OCI-LY1 (cell line): ENCODE measurements around the gene TIE1.
A peak's percentile ranks its signal among the peaks of the same experiment; 100 is the strongest.

Experiments
- H2AFZ ChIP-seq: fragments of 200-600 bp; sonication (generic), shearing (Covaris generic); 2 replicates; pipeline ENCODE4 v1.6.0; 2014; ENCODE audit warnings: antibody characterized with exemption, mild to moderate bottlenecking, low read length
- H3F3A ChIP-seq: fragments of 200-600 bp; sonication (generic), shearing (Covaris generic); 2 replicates; pipeline ENCODE4 v1.6.0; 2014; ENCODE audit warnings: mild to moderate bottlenecking, antibody characterized with exemption, low read length, moderate library complexity; ENCODE audit not compliant: insufficient read depth
- H3K27ac ChIP-seq: fragments of 200-600 bp; sonication (generic); 2 replicates; pipeline ENCODE4 v1.5.1; 2014; ENCODE audit warnings: low read length, mixed run types, mild to moderate bottlenecking, low read depth; ENCODE audit not compliant: poor library complexity, severe bottlenecking
- H3K27me3 ChIP-seq: fragments of 200-600 bp; sonication (generic); 2 replicates; pipeline ENCODE4 v1.6.0; 2014; ENCODE audit warnings: antibody characterized with exemption, mild to moderate bottlenecking, low read length, moderate library complexity; ENCODE audit not compliant: insufficient read depth
- H3K36me3 ChIP-seq: fragments of 200-600 bp; sonication (generic); 2 replicates; pipeline ENCODE4 v1.6.1; 2014; ENCODE audit warnings: mild to moderate bottlenecking, antibody characterized with exemption, low read length, moderate library complexity, mixed read lengths; ENCODE audit not compliant: insufficient read depth
- H3K4me1 ChIP-seq: fragments of 200-600 bp; sonication (generic); 2 replicates; pipeline ENCODE4 v1.5.1; 2014; ENCODE audit warnings: mild to moderate bottlenecking, low read length, moderate library complexity; ENCODE audit not compliant: insufficient read depth, severe bottlenecking
- H3K4me2 ChIP-seq: fragments of 200-600 bp; sonication (generic), shearing (Covaris generic); 2 replicates; pipeline ENCODE4 v1.6.1; 2014; ENCODE audit warnings: low read length
- H3K4me3 ChIP-seq: fragments of 200-600 bp; sonication (generic); 2 replicates; pipeline ENCODE4 v1.5.1; 2014; ENCODE audit warnings: low read length, low read depth, mild to moderate bottlenecking, mixed read lengths; ENCODE audit not compliant: poor library complexity, severe bottlenecking
- H3K79me2 ChIP-seq: fragments of 200-600 bp; shearing (Covaris generic); 2 replicates; pipeline ENCODE4 v1.6.1; 2016; ENCODE audit warnings: mixed run types, low read length, mixed read lengths; ENCODE audit not compliant: insufficient read depth
- H3K9ac ChIP-seq: fragments of 200-600 bp; sonication (generic), shearing (Covaris generic); 2 replicates; pipeline ENCODE4 v1.6.1; 2014; ENCODE audit warnings: mild to moderate bottlenecking, low read length, mixed read lengths
- H3K9me2 ChIP-seq: fragments of 200-600 bp; sonication (generic), shearing (Covaris generic); 2 replicates; pipeline ENCODE4 v1.6.1; 2014; ENCODE audit warnings: low read depth, mild to moderate bottlenecking, low read length, mixed read lengths
- H3K9me3 ChIP-seq: fragments of 200-600 bp; shearing (Covaris generic); 2 replicates; pipeline ENCODE4 v1.6.1; 2014; ENCODE audit warnings: low read length, mixed read lengths
- H4K20me1 ChIP-seq: fragments of 200-600 bp; sonication (generic), shearing (Covaris generic); 2 replicates; pipeline ENCODE4 v1.6.0; 2016; ENCODE audit warnings: mild to moderate bottlenecking, low read length; ENCODE audit not compliant: insufficient read depth
- CTCF ChIP-seq: fragments of 200-600 bp; sonication (generic), shearing (Covaris generic); IDR thresholded peaks from 2 replicates; pipeline ENCODE4 v1.5.1; 2017; ENCODE audit warnings: mild to moderate bottlenecking, antibody characterized with exemption, low read length, moderate library complexity, mixed read lengths
- EZH2 ChIP-seq: fragments of 200-600 bp; sonication (generic), shearing (Covaris generic); IDR thresholded peaks from 2 replicates; pipeline ENCODE4 v1.8.0; 2017; ENCODE audit warnings: borderline replicate concordance, mixed run types, mild to moderate bottlenecking, antibody characterized with exemption, low read length, moderate library complexity, mixed read lengths

Gene TIE1

GRCh38 chr1:43284065-43284464 lies 16.7 kb upstream of the TIE1 start:
- no peak overlapping the region for H3K27ac ChIP-seq
- H3F3A ChIP-seq = no peaks in the 10 kb centered on the region
- no peaks in the 10 kb centered on the region for H3K9me2 ChIP-seq
- no peak overlapping the region for H3K9ac ChIP-seq
- TF ChIP-seq EZH2 (no peak), CTCF (no peak)
- H4K20me1 ChIP-seq = no peaks in the 10 kb centered on the region
- no peak overlapping the region for H3K4me3 ChIP-seq
- no peak overlapping the region for H2AFZ ChIP-seq
- no peak overlapping the region for H3K4me2 ChIP-seq
- H3K9me3 ChIP-seq = no peaks in the 10 kb centered on the region
- H3K79me2 ChIP-seq = no peaks in the 10 kb centered on the region
- no peaks in the 10 kb centered on the region for H3K36me3 ChIP-seq
- H3K27me3 ChIP-seq = no peaks in the 10 kb centered on the region
- H3K4me1 ChIP-seq = no peaks in the 10 kb centered on the region

DNA sequence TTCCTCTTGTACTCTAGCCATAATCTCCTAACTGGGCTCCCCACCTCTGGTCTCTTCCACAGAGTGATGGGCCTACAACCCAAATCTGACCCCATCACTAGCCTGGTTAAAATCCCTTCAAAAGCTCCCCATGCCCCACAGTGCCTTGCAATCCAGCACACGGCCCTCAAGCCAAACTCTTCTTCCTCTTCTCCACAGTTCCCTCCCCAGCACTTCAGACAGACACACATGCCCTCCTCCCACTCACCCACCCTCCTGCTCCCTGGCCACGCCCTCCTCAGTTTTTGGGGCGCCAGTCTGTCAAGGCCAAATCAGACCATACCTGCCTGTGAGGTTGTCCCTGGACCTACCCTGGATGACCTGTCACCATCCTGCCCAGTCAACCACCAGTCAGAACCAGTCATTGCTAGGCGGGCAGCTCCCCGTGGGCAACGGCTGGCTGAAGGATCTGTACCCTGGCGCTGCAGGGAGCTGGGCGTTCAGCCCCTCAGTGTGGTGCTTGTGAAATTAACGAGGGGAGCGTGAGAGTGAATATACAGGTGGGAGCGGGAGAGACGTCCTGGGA lies 16.2 kb upstream of the TIE1 start:
- no peaks in the 10 kb centered on the region for H3K9me3 ChIP-seq
- no peak overlapping the region for H3K4me2 ChIP-seq
- no peaks in the 10 kb centered on the region for H3K9me2 ChIP-seq
- no peak overlapping the region for H3K27ac ChIP-seq
- H4K20me1 ChIP-seq = no peaks in the 10 kb centered on the region
- H3K79me2 ChIP-seq = no peaks in the 10 kb centered on the region
- H3K4me1 ChIP-seq = no peaks in the 10 kb centered on the region
- no peak overlapping the region for H2AFZ ChIP-seq
- no peaks in the 10 kb centered on the region for H3K36me3 ChIP-seq
- H3K4me3 ChIP-seq = no peak overlapping the region
- H3K9ac ChIP-seq = no peak overlapping the region
- H3F3A ChIP-seq = no peaks in the 10 kb centered on the region
- no peak for TF ChIP-seq CTCF
- TF ChIP-seq EZH2 = no peak
- no peaks in the 10 kb centered on the region for H3K27me3 ChIP-seq

DNA sequence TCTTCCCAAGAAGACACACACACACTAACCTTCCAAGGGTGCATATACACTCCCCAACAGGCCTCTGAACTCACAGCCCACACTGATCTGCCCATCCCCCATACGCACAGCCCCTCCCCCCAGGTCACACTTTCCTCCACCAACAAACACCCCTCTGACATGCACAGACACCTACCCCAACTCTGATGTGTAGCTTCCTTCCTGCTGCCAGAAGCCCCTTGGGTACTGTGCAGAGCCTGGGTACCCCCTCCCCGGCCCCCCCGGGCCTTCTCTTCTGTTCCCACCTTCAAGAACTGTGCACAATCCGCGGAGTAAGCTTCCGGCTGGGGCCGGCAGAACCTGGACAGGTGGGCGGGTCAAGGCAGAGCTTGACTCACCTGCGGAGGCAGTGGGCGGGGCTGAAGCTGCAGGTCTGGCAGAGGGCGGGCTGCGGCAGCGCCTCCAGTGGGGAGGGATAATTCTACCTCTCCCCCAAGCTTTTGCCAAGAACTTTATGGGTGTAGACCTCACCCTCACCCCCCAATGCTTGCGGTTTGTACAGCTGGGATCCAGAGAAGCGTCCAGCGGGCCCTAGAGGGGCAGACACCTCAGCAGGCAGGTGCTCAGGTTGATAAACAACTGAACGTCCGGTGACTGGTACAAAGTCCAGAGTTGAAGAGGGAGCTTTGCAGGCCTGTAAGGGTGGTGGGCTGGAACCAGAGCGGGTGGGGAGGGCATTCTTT lies 15.4 kb upstream of the TIE1 start, which contains the start of gene C1orf210:
Gene C1orf210 (minus strand): TSS at position 313 of the 722 bp plus-strand sequence. CDS start 2,311 bp downstream, outside the sequence.
- Histone ChIP-seq H3K4me2 (peak within 1 kb of the TSS; percentile 31; the same call in 1 of the 2 replicates), H3K9ac (no peak within 1 kb of the TSS)

More for the DNA sequence above, 15.4 kb upstream of the TIE1 start, which contains the start of gene C1orf210:
- no peak within 1 kb of the TSS for H2AFZ ChIP-seq
- H3K79me2 ChIP-seq = no peaks in the 10 kb centered on the region
- peak; percentile 41 for TF ChIP-seq CTCF
- no peak for TF ChIP-seq EZH2
- no peaks in the 10 kb centered on the region for H3K9me3 ChIP-seq
- H3F3A ChIP-seq = no peaks in the 10 kb centered on the region
- no peaks in the 10 kb centered on the region for H3K36me3 ChIP-seq
- no peaks in the 10 kb centered on the region for H3K27me3 ChIP-seq
- no peak within 1 kb of the TSS for H3K4me3 ChIP-seq
- no peak within 1 kb of the TSS for H3K27ac ChIP-seq
- H3K9me2 ChIP-seq = no peaks in the 10 kb centered on the region
- no peaks in the 10 kb centered on the region for H3K4me1 ChIP-seq
- H4K20me1 ChIP-seq = no peaks in the 10 kb centered on the region
